T-helper 9 cell (primary cell): Measurements from ENCODE around the gene RABGEF1.

Experiments used
- DNase-seq: peaks from one replicate; pipeline ENCODE4 v3.0.0-alpha.2; 2020

Gene RABGEF1

GRCh38 chr7:66860767-66861166, 120.2 kb downstream of the RABGEF1 start:
- DNase-seq, result no peak
